Neuronal stem cell (in vitro differentiated cells): ENCODE results near the gene VOPP1.

Experiments used
- DNase-seq: peaks from one replicate; pipeline ENCODE4 v3.0.0-alpha.2; 2013; ENCODE audit warnings: low spot score
- H2AFZ ChIP-seq: one replicate; pipeline ENCODE4 v1.6.1; 2013; ENCODE audit warnings: mild to moderate bottlenecking, low read length, inconsistent platforms
- H2AK5ac ChIP-seq: 2 replicates; pipeline ENCODE4 v1.6.1; 2013; ENCODE audit warnings: low read depth, mild to moderate bottlenecking, inconsistent platforms, low read length, moderate library complexity, mixed read lengths
- H2BK120ac ChIP-seq: 2 replicates; pipeline ENCODE4 v1.6.1; 2013; ENCODE audit warnings: low read depth, mild to moderate bottlenecking, inconsistent platforms, low read length, moderate library complexity, mixed read lengths
- H2BK12ac ChIP-seq: one replicate; pipeline ENCODE4 v1.6.1; 2013; ENCODE audit warnings: low read length, inconsistent platforms
- H2BK15ac ChIP-seq: 2 replicates; pipeline ENCODE4 v1.6.1; 2013; ENCODE audit warnings: mild to moderate bottlenecking, low read length, inconsistent platforms, mixed read lengths
- H2BK5ac ChIP-seq: one replicate; pipeline ENCODE4 v1.6.1; 2013; ENCODE audit warnings: inconsistent platforms, mild to moderate bottlenecking, low read length, moderate library complexity
- H3K14ac ChIP-seq: one replicate; pipeline ENCODE4 v1.6.1; 2013; ENCODE audit warnings: low read length, inconsistent platforms
- H3K18ac ChIP-seq: 2 replicates; pipeline ENCODE4 v1.6.1; 2013; ENCODE audit warnings: low read length, inconsistent platforms
- H3K23ac ChIP-seq: 2 replicates; pipeline ENCODE4 v1.6.1; 2013; ENCODE audit warnings: low read depth, mild to moderate bottlenecking, mixed read lengths, low read length, inconsistent platforms; ENCODE audit not compliant: poor library complexity
- H3K27ac ChIP-seq: replicated peaks from 3 replicates; pipeline ENCODE4 v1.5.1; 2013; ENCODE audit warnings: low read length, inconsistent platforms
- H3K27me3 ChIP-seq, 3 experiments: 2 replicates each; pipeline ENCODE4 v1.6.1; 2013; ENCODE audit warnings: low read length in 3 of 3, mild to moderate bottlenecking in 2 of 3, inconsistent platforms in 1 of 3, low read depth in 1 of 3, mixed read lengths in 1 of 3, moderate library complexity in 1 of 3; ENCODE audit not compliant: control insufficient read depth in 3 of 3, insufficient read depth in 3 of 3
- H3K36me3 ChIP-seq, 2 donors: replicated peaks in 1 of 2; 2 replicates each; pipeline ENCODE4 v1.6.1; 2013; ENCODE audit warnings: low read length in 2 of 2; ENCODE audit not compliant: control insufficient read depth in 2 of 2, insufficient read depth in 2 of 2
- H3K4ac ChIP-seq: 2 replicates; pipeline ENCODE4 v1.6.1; 2013; ENCODE audit warnings: inconsistent platforms, mild to moderate bottlenecking, low read length, moderate library complexity
- H3K4me1 ChIP-seq, 2 donors: 1 replicate in 1 of 2; 2 replicates in 1 of 2; pipeline ENCODE4 v1.6.1; 2013; ENCODE audit warnings: low read length in 2 of 2, low read depth in 1 of 2; ENCODE audit not compliant: control insufficient read depth in 2 of 2, insufficient read depth in 1 of 2
- H3K4me2 ChIP-seq: one replicate; pipeline ENCODE4 v1.6.1; 2013; ENCODE audit warnings: mild to moderate bottlenecking, low read length, inconsistent platforms; ENCODE audit not compliant: insufficient read depth, poor library complexity, severe bottlenecking
- H3K4me3 ChIP-seq, 2 donors: 2 replicates each; pipeline ENCODE4 v1.5.1; 2013; ENCODE audit warnings: low read length in 2 of 2, mild to moderate bottlenecking in 2 of 2, inconsistent platforms in 1 of 2, moderate library complexity in 1 of 2
- H3K79me1 ChIP-seq: one replicate; pipeline ENCODE4 v1.6.1; 2013; ENCODE audit warnings: low read depth, mild to moderate bottlenecking, inconsistent platforms, low read length, moderate library complexity
- H3K9ac ChIP-seq: one replicate; pipeline ENCODE4 v1.6.1; 2013; ENCODE audit warnings: mild to moderate bottlenecking, low read depth, low read length, inconsistent platforms; ENCODE audit not compliant: poor library complexity
- H3K9me3 ChIP-seq, 2 donors: replicated peaks in 1 of 2; 2 replicates each; pipeline versions ENCODE3 to v1.6.1; 2013; ENCODE audit warnings: low read length in 2 of 2, mild to moderate bottlenecking in 2 of 2, inconsistent platforms in 1 of 2, low read depth in 1 of 2, mixed read lengths in 1 of 2, moderate library complexity in 1 of 2; ENCODE audit not compliant: control insufficient read depth in 2 of 2, insufficient read depth in 1 of 2
- H4K8ac ChIP-seq: one replicate; pipeline ENCODE4 v1.6.1; 2013; ENCODE audit warnings: low read depth, mild to moderate bottlenecking, inconsistent platforms, low read length, moderate library complexity
- H4K91ac ChIP-seq: one replicate; pipeline ENCODE4 v1.6.1; 2013; ENCODE audit warnings: low read length, low read depth, mild to moderate bottlenecking, inconsistent platforms; ENCODE audit not compliant: poor library complexity
- WGBS, 2 donors: extraction: QIAGEN DNeasy Blood & Tissue Kit; methylation state at CpG; one replicate each; pipeline ENCODE4 v1.1.7; 2013; ENCODE audit warnings: missing lambda C conversion rate in 2 of 2, mixed read lengths in 1 of 2; ENCODE audit not compliant: insufficient read length in 2 of 2, insufficient replicate concordance in 1 of 2; ENCODE audit errors: extremely low coverage in 2 of 2; 5-methylcytosine and 5-hydroxymethylcytosine counted together

Gene VOPP1

DNA sequence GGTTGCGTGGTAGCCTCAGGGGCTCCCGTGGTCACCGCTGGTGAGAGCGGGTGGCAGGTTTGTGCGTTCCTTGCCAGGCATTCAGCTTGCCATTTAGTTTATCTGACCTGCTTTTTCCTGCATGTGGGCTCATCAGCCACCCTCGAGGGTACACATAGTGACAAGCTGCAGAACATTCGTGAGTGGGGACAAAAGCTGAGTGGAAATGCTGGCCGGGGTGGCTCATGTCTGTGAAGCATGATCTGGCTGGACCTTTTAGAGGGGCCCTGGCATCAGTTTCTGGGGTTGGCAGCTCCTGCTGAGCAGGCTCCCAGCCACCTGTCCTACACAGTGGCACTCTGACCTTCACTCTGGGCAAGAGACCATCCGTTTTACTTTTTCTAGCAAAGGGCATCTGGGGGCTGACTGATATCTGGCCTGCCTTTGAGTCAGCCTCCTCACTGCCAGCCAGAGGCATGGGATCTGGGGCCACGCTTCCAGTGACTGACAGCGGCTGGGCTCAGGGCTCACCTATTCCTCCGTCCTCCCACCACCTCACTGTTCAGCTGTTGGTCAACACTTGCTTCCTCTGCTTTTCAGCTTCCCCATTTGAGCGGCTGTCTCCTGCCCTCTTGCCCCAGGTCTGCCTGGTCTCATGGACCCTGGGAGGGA is 132.1 kb downstream of the VOPP1 start:
- H2AFZ ChIP-seq = no peak overlapping the region
- WGBS, 2 donors = no CpG with 5 or more reads among the region's 13 CpGs
- H3K4ac ChIP-seq = no peak overlapping the region
- H2BK15ac ChIP-seq = no peak overlapping the region
- H3K9ac ChIP-seq = no peak overlapping the region
- no peak overlapping the region for H3K27ac ChIP-seq
- no peak overlapping the region for H2BK5ac ChIP-seq
- H3K4me2 ChIP-seq = no peak overlapping the region
- no peak overlapping the region for H2AK5ac ChIP-seq
- no peak overlapping the region for H4K8ac ChIP-seq
- no peak for DNase-seq
- H3K14ac ChIP-seq = no peak overlapping the region
- H3K9me3 ChIP-seq = no peaks in the 10 kb centered on the region
- H3K4me1 ChIP-seq = peaks cover 10 to 12% of the 10 kb centered on the region in 2 donors
- no peaks in the 10 kb centered on the region for H3K36me3 ChIP-seq
- H3K27me3 ChIP-seq = no peaks in the 10 kb centered on the region
- peak overlapping the region; percentile 27 for H3K23ac ChIP-seq
- no peaks in the 10 kb centered on the region for H3K79me1 ChIP-seq
- peak overlapping the region; percentile 35 for H3K18ac ChIP-seq
- H4K91ac ChIP-seq = no peak overlapping the region
- H2BK12ac ChIP-seq = peak overlapping the region; percentile 43
- no peak overlapping the region for H2BK120ac ChIP-seq
- no peak overlapping the region for H3K4me3 ChIP-seq

DNA sequence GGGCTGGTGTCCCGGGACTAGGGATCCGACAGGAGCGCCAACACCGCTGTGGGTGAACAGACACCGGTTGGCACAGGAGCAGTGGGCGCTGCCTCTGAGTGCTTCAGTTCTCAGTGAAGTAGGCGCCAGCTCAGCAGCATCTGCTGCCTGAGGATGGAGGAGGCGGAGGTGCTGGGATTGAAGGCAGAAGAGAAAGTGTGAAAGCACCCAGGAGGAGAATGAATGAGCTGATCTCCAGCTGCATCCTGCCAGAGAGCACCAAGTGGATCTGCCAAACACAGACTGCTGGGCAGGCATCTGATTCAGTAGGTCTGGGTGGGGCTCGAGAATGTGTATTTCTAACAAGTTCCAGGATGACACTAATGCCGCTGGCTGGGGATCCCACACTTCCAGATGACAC is 132.7 kb downstream of the VOPP1 start:
- H2BK120ac ChIP-seq = no peak overlapping the region
- no peak overlapping the region for H2BK15ac ChIP-seq
- H4K8ac ChIP-seq = no peak overlapping the region
- DNase-seq = no peak
- no peak overlapping the region for H3K9ac ChIP-seq
- no peak overlapping the region for H3K27ac ChIP-seq
- no CpG with 5 or more reads among the region's 10 CpGs for WGBS, 2 donors
- no peak overlapping the region for H3K4me2 ChIP-seq
- H2BK12ac ChIP-seq = no peak overlapping the region
- no peaks in the 10 kb centered on the region for H3K36me3 ChIP-seq
- H3K14ac ChIP-seq = no peak overlapping the region
- no peak overlapping the region for H3K4ac ChIP-seq
- no peaks in the 10 kb centered on the region for H3K27me3 ChIP-seq
- H3K4me3 ChIP-seq = no peak overlapping the region
- H4K91ac ChIP-seq = no peak overlapping the region
- no peaks in the 10 kb centered on the region for H3K9me3 ChIP-seq
- no peak overlapping the region for H2AFZ ChIP-seq
- H3K18ac ChIP-seq = no peak overlapping the region
- no peak overlapping the region for H2BK5ac ChIP-seq
- H3K23ac ChIP-seq = peak overlapping the region; percentile 27
- peaks cover 10 to 12% of the 10 kb centered on the region in 2 donors for H3K4me1 ChIP-seq
- no peak overlapping the region for H2AK5ac ChIP-seq
- no peaks in the 10 kb centered on the region for H3K79me1 ChIP-seq

DNA sequence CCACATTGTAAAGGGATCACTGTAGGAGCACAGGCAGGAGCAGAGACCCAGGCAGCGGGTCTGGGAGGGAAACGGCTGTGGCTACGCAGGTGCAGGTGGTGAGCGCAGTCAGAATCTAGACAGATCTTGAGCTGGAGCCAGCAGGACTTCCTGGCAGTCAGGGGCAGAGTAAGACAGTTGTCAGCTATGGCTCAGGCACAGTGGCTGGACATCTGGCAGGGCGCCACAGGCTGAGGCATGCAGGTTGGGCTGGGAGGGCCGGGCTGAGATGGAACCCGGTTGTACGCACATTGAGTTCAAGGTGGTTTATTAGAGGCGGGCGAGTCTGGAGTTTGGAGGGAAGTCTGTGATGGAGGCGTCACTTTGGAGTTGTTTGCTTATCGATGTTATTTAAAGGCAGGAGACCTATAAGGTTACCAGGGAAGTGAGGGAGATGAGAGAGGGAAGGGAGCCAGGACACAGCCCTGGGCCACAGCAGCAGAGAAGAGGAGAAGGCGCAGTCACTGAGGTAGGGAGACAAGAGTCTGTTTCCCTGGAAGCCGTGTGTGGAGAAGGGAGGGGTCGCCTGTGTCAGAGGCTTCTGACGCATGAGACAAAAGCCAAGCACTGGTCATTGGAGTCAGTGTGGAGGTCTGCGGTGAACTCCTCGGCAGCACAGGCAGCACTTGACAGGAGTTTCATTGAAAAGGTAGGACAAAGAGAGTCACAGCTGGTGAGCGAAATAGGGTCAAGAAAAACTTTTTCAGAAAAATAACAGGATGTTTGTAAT is 133.4 kb downstream of the VOPP1 start:
- Histone ChIP-seq H2AFZ (peak overlapping the region; percentile 46), H3K4me3 (no peak overlapping the region), H3K36me3 (no peaks in the 10 kb centered on the region), H2BK12ac (no peak overlapping the region), H3K14ac (no peak overlapping the region), H3K27me3 (no peaks in the 10 kb centered on the region), H4K91ac (no peak overlapping the region), H3K79me1 (no peaks in the 10 kb centered on the region), H3K9me3 (no peaks in the 10 kb centered on the region), H3K4me2 (no peak overlapping the region), H2BK15ac (no peak overlapping the region), H3K9ac (no peak overlapping the region), H3K23ac (no peak overlapping the region), H3K4ac (no peak overlapping the region), H2BK5ac (no peak overlapping the region), H2BK120ac (peak overlapping the region; percentile 48), H2AK5ac (peak overlapping the region; percentile 60), H3K4me1 (peaks cover 10 to 12% of the 10 kb centered on the region in 2 donors), H3K18ac (peak overlapping the region; percentile 74), H3K27ac (no peak overlapping the region), H4K8ac (no peak overlapping the region)
- DNase-seq = no peak
- no CpG with 5 or more reads among the region's 19 CpGs for WGBS, 2 donors

DNA sequence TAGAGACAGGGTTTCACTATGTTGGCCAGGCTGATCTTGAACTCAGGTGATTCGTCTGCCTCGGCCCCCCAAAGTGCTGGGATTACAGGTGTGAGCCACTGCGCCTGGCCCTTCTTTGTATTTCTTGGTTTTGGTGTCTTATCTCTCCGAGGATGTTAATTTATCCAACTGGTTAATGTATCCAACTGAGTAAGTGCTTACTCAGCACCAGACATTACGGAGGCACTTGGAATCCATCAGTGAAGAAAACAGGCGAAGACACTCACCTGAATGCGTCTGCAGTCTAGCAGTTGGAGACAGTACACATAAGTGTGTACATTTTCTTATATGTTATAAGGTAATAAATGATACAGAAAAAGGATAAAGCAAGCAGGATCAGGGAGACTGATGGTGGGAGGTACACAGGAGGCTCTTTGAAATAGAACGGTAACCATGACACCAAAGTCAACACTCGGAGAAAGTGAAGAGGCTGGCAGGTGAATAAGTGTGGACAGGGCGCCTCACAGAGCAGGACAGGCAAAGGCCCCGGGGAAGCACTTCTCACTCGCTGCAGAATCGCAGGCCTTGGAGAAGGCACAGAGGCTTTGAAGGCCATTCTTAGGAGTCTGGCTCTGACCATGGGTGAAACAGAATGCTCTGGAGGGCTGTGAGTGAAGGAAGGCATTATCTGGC is 134.1 kb downstream of the VOPP1 start:
- Histone ChIP-seq H2BK12ac (no peak overlapping the region), H3K23ac (no peak overlapping the region), H3K4me1 (peaks cover 10 to 12% of the 10 kb centered on the region in 2 donors), H3K27ac (no peak overlapping the region), H3K27me3 (no peaks in the 10 kb centered on the region), H3K79me1 (no peaks in the 10 kb centered on the region), H3K4ac (no peak overlapping the region), H3K4me3 (no peak overlapping the region), H3K9me3 (no peaks in the 10 kb centered on the region), H2AK5ac (peak overlapping the region; percentile 60), H3K9ac (no peak overlapping the region), H3K14ac (no peak overlapping the region), H2BK15ac (no peak overlapping the region), H2BK120ac (peak overlapping the region; percentile 48), H2BK5ac (no peak overlapping the region), H3K36me3 (no peaks in the 10 kb centered on the region), H4K8ac (no peak overlapping the region), H4K91ac (no peak overlapping the region), H3K4me2 (no peak overlapping the region), H3K18ac (peak overlapping the region; percentile 74), H2AFZ (no peak overlapping the region)
- no CpG with 5 or more reads among the region's 13 CpGs for WGBS, 2 donors
- no peak for DNase-seq
